T-cell (primary cell): ENCODE measurements around the gene PPM1L. TPM values are rescaled to one million over a fixed set of nuclear protein-coding genes. Genes with fewer than 3 reads are reported as not detected.

Source experiments
- ATAC-seq, 4 experiments: fragments of 200-7000 bp in 3 of 4; fragments of 150-1000 bp in 1 of 4; cut with Tn5 transposase; replicated peaks in 1 of 4; 1 replicate in 3 of 4; 2 replicates in 1 of 4; pipeline ENCODE4 v1.10.0; 2021; ENCODE audit warnings: moderate library complexity in 3 of 4, mild to moderate bottlenecking in 2 of 4, moderate number of reproducible peaks in 1 of 4
- CTCF ChIA-PET, 2 donors: fragments of 300-600 bp; sonication (Branson Sonifier 250); formaldehyde crosslinking; loops; one replicate each; lab custom pipeline; 2022; ENCODE audit warnings: antibody characterized with exemption in 2 of 2; lab: Charles Lee
- POLR2A ChIA-PET, 2 donors: fragments of 300-600 bp; sonication (Branson Sonifier 250); formaldehyde crosslinking; loops; one replicate each; lab custom pipeline; 2022; ENCODE audit warnings: antibody characterized with exemption in 2 of 2; lab: Charles Lee
- DNase-seq, 35 experiments: peaks; one replicate each; pipeline versions ENCODE4 v3.0.0 to v3.0.0-alpha.2; 2013 to 2023
- H3K27ac ChIP-seq: one replicate; pipeline ENCODE4 v1.5.1; 2013; ENCODE audit warnings: low read length
- H3K27me3 ChIP-seq, 2 experiments: replicated peaks in 1 of 2; 1 replicate in 1 of 2; 2 replicates in 1 of 2; pipeline versions ENCODE4 v1.6.1 to v1.7.0; 2013; ENCODE audit warnings: low read length in 1 of 2, mixed read lengths in 1 of 2; ENCODE audit not compliant: control insufficient read depth in 2 of 2, insufficient read depth in 2 of 2; ENCODE audit errors: extremely low read depth in 1 of 2
- H3K36me3 ChIP-seq, 2 donors: 1 replicate in 1 of 2; 2 replicates in 1 of 2; pipeline versions ENCODE4 v1.6.1 to v1.7.0; 2013; ENCODE audit warnings: low read length in 1 of 2; ENCODE audit not compliant: control insufficient read depth in 2 of 2, insufficient read depth in 1 of 2; ENCODE audit errors: extremely low read depth in 1 of 2
- H3K4me1 ChIP-seq, 2 experiments: 1 replicate in 1 of 2; 2 replicates in 1 of 2; pipeline versions ENCODE4 v1.6.1 to v1.7.0; 2013; ENCODE audit warnings: low read length in 2 of 2, mixed read lengths in 1 of 2; ENCODE audit not compliant: insufficient read depth in 2 of 2, control insufficient read depth in 1 of 2; ENCODE audit errors: extremely low read depth in 1 of 2
- H3K4me3 ChIP-seq, 2 donors: 1 replicate in 1 of 2; 2 replicates in 1 of 2; pipeline versions ENCODE4 v1.5.1 to v1.7.0; 2013; ENCODE audit warnings: mild to moderate bottlenecking in 2 of 2, low read length in 1 of 2, moderate library complexity in 1 of 2; ENCODE audit not compliant: control insufficient read depth in 1 of 2; ENCODE audit errors: extremely low read depth in 1 of 2
- H3K9me3 ChIP-seq: 2 replicates; pipeline ENCODE4 v1.7.0; 2013
- H3K27ac Mint-ChIP-seq, 2 donors: one replicate each; pipeline ENCODE4 v1.8.0; 2020 to 2021; ENCODE audit warnings: mild to moderate bottlenecking in 2 of 2, mixed read lengths in 2 of 2
- H3K27me3 Mint-ChIP-seq, 2 donors: one replicate each; pipeline ENCODE4 v1.8.0; 2021 to 2022; ENCODE audit warnings: mixed read lengths in 2 of 2
- H3K36me3 Mint-ChIP-seq: one replicate; pipeline ENCODE4 v1.8.0; 2021; ENCODE audit warnings: mixed read lengths
- H3K4me1 Mint-ChIP-seq, 3 donors: one replicate each; pipeline ENCODE4 v1.8.0; 2020 to 2022; ENCODE audit warnings: mixed read lengths in 3 of 3, mild to moderate bottlenecking in 1 of 3
- H3K4me3 Mint-ChIP-seq, 3 donors: one replicate each; pipeline ENCODE4 v1.8.0; 2020 to 2022; ENCODE audit warnings: mild to moderate bottlenecking in 3 of 3, mixed read lengths in 3 of 3, moderate library complexity in 3 of 3
- H3K9me3 Mint-ChIP-seq, 3 donors: one replicate each; pipeline ENCODE4 v1.8.0; 2020 to 2022; ENCODE audit warnings: mixed read lengths in 3 of 3
- WGBS: methylation state at CpG from one replicate; pipeline ENCODE4 v1.1.5; 2013; ENCODE audit warnings: missing lambda C conversion rate; ENCODE audit not compliant: insufficient coverage; 5-methylcytosine and 5-hydroxymethylcytosine counted together
- total RNA-seq, 35 experiments: library from RNA in 6 of 35; stranded (reverse) in 6 of 35; fragments of 120-200 nt in 1 of 35; gene quantifications; one replicate each; pipeline versions ENCODE4 v1.2.1 to v1.2.4 and lab custom pipeline; 2013 to 2026

The PPM1L gene
- total RNA-seq, 5 donors from 2014 or later (not counting 1 experiment from before 2014, with no cell fraction given) = 4.8 to 6.4 (median 5.7) TPM

- Mint-ChIP-seq H3K36me3 (no peaks in the 10 kb centered on the region), H3K27me3 (peaks cover 8 to 11% of the 10 kb centered on the region in 2 donors), H3K4me3 (peak overlapping the region; percentile 91 to 96 (median 94)), H3K9me3 (no peaks in the 10 kb centered on the region), H3K4me1 (peaks cover 28 to 38% (median 35%) of the 10 kb centered on the region in 3 donors), H3K27ac (peak overlapping the region; percentile 95 to 98)
- ChIA-PET CTCF (interaction anchor here in 1 of 2 donors (0.7 to 1.4 kb wide), 2 partner anchors 191 to 767 kb away, joined by 3 to 4 read pairs; partner anchors contain the start of gene IL12A), POLR2A (interaction anchor here in 1 of 2 donors (0.7 to 1.0 kb wide), 2 partner anchors 191 to 306 kb away, joined by 3 read pairs; partner anchors contain the start of gene TRIM59)
- ATAC-seq (peak; percentile 83 to 89 (median 84)), DNase-seq (peak; percentile 80 to 93 (median 86))
- Histone ChIP-seq H3K27ac (peak overlapping the region; percentile 81), H3K4me3 (peak overlapping the region; percentile 74 to 93), H3K36me3 (no peaks in the 10 kb centered on the region), H3K4me1 (peaks cover 11 to 25% of the 10 kb centered on the region in 2 experiments), H3K27me3 (peaks cover 0 to 10% of the 10 kb centered on the region in 2 experiments), H3K9me3 (no peaks in the 10 kb centered on the region)
- under 1% methylated on average over 74 of the region's 85 CpGs for WGBS
These were observed 930 bp upstream of the PPM1L start for GRCh38 chr3:160754855-160755747.

- H3K4me3 ChIP-seq = peak overlapping the region; percentile 74 to 93
- DNase-seq (peak in 7 of 35 experiments; percentile 0 to 13 (median 2)), ATAC-seq (no peak)
- Mint-ChIP-seq H3K4me3 (peak overlapping the region; percentile 91 to 96 (median 94)), H3K36me3 (peaks cover 3% of the 10 kb centered on the region), H3K9me3 (no peaks in the 10 kb centered on the region), H3K27ac (no peak overlapping the region), H3K4me1 (peaks cover 28 to 38% (median 35%) of the 10 kb centered on the region in 3 donors), H3K27me3 (peaks cover 11 to 15% of the 10 kb centered on the region in 2 donors)
- ChIA-PET CTCF (interaction anchor here in 1 of 2 donors (0.6 to 1.2 kb wide), 2 partner anchors 49 to 64 kb away, joined by 3 to 5 read pairs; no protein-coding TSS in a partner anchor), POLR2A (no interaction called here)
- H3K9me3 ChIP-seq = no peaks in the 10 kb centered on the region
- WGBS = 53% methylated on average over 19 of the region's 20 CpGs
- peaks cover 11 to 25% of the 10 kb centered on the region in 2 experiments for H3K4me1 ChIP-seq
- peaks cover 0 to 10% of the 10 kb centered on the region in 2 experiments for H3K27me3 ChIP-seq
- H3K27ac ChIP-seq = no peak overlapping the region
- H3K36me3 ChIP-seq = no peaks in the 10 kb centered on the region
These were observed 1.4 kb downstream of the PPM1L start for GRCh38 chr3:160757233-160758106.

DNA sequence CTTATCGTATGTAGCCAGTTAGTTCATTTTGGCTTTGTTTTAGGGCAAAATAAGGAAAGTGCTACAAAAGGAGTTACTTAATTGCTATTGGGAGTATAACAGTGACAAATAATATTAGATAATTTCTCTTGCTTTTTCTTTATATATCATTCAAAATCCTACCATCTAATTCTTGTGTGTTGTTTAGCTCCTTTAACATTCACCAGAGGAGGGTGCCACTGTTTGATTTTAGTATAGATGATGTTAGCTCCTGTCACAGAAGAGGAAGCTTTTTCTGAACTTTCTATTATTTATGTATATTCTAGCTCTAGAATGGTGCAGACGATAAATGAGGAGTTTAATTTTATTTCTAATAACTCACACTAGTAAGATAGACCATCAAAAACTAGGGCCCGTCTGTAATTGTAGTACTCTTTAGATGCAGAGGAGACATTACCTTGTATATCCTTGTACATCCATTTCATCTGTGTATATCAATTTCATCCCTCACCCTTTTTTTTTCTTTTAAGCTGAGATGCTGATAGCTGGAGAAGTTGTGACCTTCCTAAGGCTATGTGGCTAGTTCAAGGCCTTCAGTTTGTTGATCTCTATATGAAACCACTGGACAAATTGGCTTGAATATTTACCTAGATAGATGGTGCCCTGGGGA is 3.0 kb downstream of the PPM1L start:
- DNase-seq (no peak), ATAC-seq (no peak)
- H3K9me3 Mint-ChIP-seq = no peaks in the 10 kb centered on the region
- CTCF ChIA-PET = interaction anchor here (0.6 kb wide), 2 partner anchors 20 to 23 kb away, joined by 3 to 7 read pairs; no protein-coding TSS in a partner anchor
- no peak overlapping the region for H3K27ac ChIP-seq
- WGBS = no CpG with 5 or more reads among the region's 3 CpGs
- H3K27ac Mint-ChIP-seq = no peak overlapping the region
- POLR2A ChIA-PET = no interaction called here
- H3K4me3 Mint-ChIP-seq = no peak overlapping the region
- H3K27me3 ChIP-seq = peaks cover 0 to 10% of the 10 kb centered on the region in 2 experiments
- peaks cover 11 to 25% of the 10 kb centered on the region in 2 experiments for H3K4me1 ChIP-seq
- H3K36me3 ChIP-seq = no peaks in the 10 kb centered on the region
- H3K27me3 Mint-ChIP-seq = peaks cover 12 to 20% of the 10 kb centered on the region in 2 donors
- H3K9me3 ChIP-seq = no peaks in the 10 kb centered on the region
- peaks cover 4% of the 10 kb centered on the region for H3K36me3 Mint-ChIP-seq
- peaks cover 25 to 37% (median 29%) of the 10 kb centered on the region in 3 donors for H3K4me1 Mint-ChIP-seq
- H3K4me3 ChIP-seq = no peak overlapping the region

- Mint-ChIP-seq H3K36me3 (peaks cover 4% of the 10 kb centered on the region), H3K27ac (no peak overlapping the region), H3K4me3 (no peak overlapping the region), H3K27me3 (peaks cover 6 to 15% of the 10 kb centered on the region in 2 donors), H3K4me1 (peaks cover 0 to 6% (median 3%) of the 10 kb centered on the region in 3 donors), H3K9me3 (no peaks in the 10 kb centered on the region)
- Histone ChIP-seq H3K27me3 (no peaks in the 10 kb centered on the region), H3K27ac (no peak overlapping the region), H3K9me3 (no peaks in the 10 kb centered on the region), H3K4me3 (no peak overlapping the region), H3K36me3 (no peaks in the 10 kb centered on the region), H3K4me1 (peaks cover 0 to 2% of the 10 kb centered on the region in 2 experiments)
- ChIA-PET CTCF (interaction anchor here in 1 of 2 donors (0.6 kb wide), 1 partner anchor 13 kb away, joined by 3 read pairs; no protein-coding TSS in a partner anchor), POLR2A (no interaction called here)
- no CpG with 5 or more reads among the region's 1 CpG for WGBS
- DNase-seq (no peak), ATAC-seq (no peak)
These were observed 7.0 kb downstream of the PPM1L start for GRCh38 chr3:160763073-160763472.

DNA sequence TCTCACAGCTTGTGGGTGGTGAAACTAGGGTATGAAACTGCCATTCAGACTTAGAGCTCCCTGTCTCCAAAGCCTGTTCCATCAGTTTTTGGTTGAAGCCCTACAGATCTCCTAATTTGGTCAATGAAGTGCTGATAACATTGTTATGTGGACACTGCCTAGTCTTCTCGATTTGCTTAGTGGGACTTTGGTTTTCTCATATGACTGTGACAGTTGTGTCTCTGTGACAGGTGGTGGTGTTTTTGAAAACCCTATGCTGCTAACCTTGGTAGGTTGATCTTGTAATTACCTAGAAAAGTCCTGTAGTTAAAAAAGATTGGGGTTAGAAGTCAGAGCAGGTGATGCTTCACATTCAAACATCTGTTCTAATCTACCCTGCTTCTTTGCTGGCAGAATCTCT is 9.2 kb downstream of the PPM1L start:
- no peaks in the 10 kb centered on the region for H3K4me1 Mint-ChIP-seq
- ChIA-PET POLR2A (no interaction called here), CTCF (no interaction called here)
- no peak overlapping the region for H3K27ac Mint-ChIP-seq
- H3K4me3 Mint-ChIP-seq = no peak overlapping the region
- Histone ChIP-seq H3K27ac (no peak overlapping the region), H3K36me3 (no peaks in the 10 kb centered on the region), H3K27me3 (no peaks in the 10 kb centered on the region), H3K4me1 (no peaks in the 10 kb centered on the region), H3K9me3 (no peaks in the 10 kb centered on the region), H3K4me3 (no peak overlapping the region)
- ATAC-seq = no peak
- peaks cover 1 to 10% of the 10 kb centered on the region in 2 donors for H3K27me3 Mint-ChIP-seq
- WGBS = no CpG with 5 or more reads among the region's 1 CpG
- H3K9me3 Mint-ChIP-seq = no peaks in the 10 kb centered on the region
- H3K36me3 Mint-ChIP-seq = peaks cover 4% of the 10 kb centered on the region
- no peak for DNase-seq
